NCI-H82 treated with DMSO at 0.1 percent for 48 hours (cell line): ENCODE results near the gene VTN.

ENCODE experiments used
- DNase-seq: peaks from one replicate; lab custom pipeline; 2025; ENCODE audit not compliant: unreplicated experiment; lab: John Stamatoyannopoulos, UW

Gene VTN

DNA sequence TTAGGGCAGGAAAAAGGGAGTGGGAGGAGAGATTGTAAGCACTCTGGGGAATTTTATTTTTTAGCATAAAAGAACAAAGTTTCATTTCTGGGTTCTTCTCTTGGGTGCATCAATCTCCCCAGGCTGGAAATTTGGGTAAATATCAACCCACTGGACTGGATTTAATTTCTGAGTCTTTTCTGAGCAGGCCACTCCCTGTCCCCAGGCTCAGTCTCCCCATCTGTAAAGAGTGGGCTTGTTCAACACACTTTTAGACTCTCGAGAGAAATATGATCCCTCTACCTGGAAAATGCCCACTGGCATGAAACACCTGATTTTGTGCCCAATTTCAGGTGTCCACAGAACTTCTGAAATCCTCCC lies 617 bp upstream of the VTN start:
- DNase-seq, result no peak

DNA sequence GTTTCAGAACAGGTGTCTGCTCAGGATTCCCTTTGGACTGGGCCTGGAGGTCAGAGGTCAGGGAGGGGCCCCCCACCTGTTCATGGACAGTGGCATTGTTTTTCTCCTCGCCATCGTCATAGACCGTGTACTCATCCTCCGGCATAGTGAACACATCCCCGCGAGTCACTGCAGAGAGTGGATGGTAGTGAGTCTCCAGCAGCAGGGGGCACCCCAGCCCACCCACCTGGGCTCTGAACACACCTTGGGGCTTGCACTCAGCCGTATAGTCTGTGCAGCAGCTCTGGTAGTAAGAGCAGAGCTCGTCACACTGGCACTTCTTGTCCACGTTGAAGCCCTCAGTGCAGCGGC lies 448 bp downstream of the VTN start:
- no peak for DNase-seq

- no peak for DNase-seq
Observed at GRCh38 chr17:28368915-28369683, 1.0 kb downstream of the VTN start.

GRCh38 chr17:28368306-28368831 lies 1.7 kb downstream of the VTN start:
- no peak for DNase-seq

- no peak for DNase-seq
Observed at GRCh38 chr17:28367641-28368305, 2.3 kb downstream of the VTN start.

GRCh38 chr17:28366605-28367004 lies 3.5 kb downstream of the VTN start:
- no peak for DNase-seq

DNA sequence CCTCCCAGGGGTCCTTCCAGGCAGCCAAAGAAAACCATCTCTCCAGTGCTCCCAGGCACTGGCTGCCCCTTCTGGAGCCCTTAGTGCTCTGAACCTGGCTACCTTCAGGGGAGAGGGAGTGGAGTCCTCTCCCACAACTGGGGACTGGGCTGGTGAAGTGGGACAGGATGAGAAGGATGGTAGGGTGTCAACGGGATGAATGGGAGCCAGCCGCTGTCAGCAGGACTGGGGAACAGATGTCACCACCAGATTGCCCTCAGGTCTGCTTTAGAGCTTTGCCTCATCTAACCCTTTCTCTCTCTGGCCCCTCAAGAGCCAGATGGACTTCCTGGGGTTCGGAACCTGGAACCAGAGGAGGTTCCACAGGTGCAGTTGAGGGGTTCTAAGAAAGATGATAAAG lies 4.6 kb downstream of the VTN start:
- no peak for DNase-seq

DNA sequence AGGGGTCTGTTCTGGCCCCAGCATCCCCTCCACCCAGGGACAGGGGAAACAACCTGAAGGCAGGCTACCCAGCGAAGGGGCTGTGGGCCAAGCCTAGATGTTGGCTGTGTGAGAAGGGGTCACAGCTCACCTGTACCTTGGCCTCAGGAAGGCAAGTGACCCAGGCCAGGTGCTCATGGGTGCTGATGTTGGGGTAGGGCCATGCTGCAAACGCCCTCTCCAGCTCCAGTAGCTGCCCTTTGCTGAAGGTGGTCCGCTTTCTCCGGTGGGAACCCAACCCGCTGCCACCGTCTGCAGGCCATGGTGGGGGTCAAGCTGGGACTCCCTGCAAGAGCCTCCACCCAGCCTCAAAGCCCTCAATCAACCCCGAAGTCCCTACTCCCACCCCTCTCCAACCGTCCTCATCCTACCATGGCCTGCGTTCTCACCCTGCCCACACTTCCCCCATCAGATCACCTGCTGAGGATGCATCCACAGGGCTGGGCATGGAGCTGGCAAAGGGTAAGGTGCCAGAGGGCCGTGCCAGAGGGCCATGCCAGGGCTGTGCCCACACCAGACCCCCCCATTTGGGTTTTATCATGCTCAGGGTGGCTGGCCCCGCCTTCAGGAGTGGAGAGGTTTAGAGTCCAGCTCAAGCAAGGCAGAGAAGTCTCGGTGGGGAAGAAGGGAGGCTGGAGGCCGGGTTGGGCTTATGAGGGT lies 5.3 kb downstream of the VTN start, which contains the start of gene SEBOX:
Gene SEBOX, minus strand, starts transcription at position 535 of the 699 bp plus-strand sequence. Its CDS starts 48 bp downstream, at position 487.
- no peak for DNase-seq

DNA sequence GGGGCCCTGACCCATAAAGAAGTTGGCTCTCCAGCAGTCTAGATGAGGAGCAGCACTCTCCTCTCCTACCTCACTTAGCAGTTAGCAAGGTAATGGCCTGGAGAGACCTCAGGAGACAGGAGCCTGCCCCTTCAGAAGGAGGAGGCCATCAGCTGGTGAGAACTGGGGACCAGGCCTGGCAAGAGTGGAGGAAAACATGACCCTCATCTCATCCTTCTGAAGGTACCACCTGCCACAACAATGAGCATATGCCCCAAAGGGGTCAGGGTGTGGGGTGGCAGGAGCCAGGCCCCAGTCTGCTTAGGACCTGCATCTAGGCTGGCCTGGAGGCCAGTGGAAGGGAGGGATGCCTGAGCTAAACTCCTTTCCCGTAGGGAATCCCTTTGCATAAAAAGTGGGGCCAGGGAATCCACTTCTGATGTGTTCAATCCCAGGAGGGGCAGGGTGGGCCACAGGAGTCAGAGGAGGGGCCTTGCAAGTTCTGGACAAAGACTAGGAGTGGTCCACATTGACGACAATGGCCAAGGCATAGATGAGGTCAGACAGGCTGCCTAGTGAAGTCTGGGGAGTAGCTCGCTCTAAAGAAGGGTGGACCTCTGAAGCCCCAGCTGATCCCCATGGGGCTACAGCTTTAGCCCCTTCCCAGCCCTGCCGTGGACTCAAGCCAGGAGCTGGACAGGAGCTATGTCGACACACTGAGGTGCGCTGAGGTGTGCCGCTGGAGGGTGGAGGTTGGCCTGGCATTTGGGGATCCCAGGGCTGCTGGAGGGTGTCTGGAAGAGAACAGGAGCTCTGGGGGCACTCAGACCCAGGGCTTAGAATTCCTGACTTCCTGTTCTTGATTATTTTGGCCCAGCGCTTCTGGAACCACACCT lies 6.1 kb downstream of the VTN start:
- no peak for DNase-seq

DNA sequence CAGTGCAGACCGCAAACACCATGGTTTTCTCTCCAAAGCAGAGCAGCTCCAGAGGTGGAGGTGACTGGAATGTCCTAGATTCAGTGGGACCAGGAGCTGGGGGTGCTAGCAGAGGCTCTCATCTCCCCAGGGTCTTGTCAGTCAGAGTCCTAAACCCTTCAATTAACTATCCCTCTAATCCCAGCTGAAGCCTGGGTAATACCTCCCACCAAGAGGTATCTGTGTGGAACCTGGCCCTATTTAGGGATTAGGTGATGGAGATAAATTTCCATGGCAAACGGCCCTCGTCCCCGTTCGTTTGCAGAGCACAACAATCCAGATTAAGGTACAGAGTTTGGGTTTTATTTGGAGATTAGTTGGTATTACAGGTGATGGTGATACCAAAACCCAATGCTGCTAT lies 6.9 kb downstream of the VTN start:
- DNase-seq, result peak; percentile 39

GRCh38 chr17:28357901-28358197 lies 12.3 kb downstream of the VTN start:
- DNase-seq, result no peak

GRCh38 chr17:28357061-28357900 lies 12.8 kb downstream of the VTN start, which contains the start of gene POLDIP2:
Gene POLDIP2 (minus strand): TSS chr17:28357527. CDS start chr17:28357448, 79 bp downstream.
- DNase-seq, result peak; percentile 89

DNA sequence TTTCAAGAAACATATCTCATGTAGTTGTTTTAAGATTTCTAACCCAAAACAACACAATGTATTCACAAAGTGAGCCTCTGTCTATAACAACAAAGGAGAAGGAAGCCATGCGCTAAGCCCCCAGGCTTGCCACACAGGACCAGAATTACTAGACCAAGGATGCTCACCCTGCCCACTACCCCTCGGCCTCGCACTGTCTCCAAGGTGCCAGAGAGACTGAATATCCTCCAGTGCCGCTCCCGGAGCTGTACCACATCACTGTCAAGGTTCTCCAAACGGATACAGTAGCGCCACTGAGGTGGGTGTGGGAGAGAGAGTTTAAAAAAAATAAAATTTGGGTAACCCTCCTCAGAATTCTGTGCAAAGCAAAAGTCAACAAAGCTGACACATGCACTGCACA lies 19.8 kb downstream of the VTN start:
- no peak for DNase-seq

GRCh38 chr17:28348979-28349378 lies 21.1 kb downstream of the VTN start:
- no peak for DNase-seq

DNA sequence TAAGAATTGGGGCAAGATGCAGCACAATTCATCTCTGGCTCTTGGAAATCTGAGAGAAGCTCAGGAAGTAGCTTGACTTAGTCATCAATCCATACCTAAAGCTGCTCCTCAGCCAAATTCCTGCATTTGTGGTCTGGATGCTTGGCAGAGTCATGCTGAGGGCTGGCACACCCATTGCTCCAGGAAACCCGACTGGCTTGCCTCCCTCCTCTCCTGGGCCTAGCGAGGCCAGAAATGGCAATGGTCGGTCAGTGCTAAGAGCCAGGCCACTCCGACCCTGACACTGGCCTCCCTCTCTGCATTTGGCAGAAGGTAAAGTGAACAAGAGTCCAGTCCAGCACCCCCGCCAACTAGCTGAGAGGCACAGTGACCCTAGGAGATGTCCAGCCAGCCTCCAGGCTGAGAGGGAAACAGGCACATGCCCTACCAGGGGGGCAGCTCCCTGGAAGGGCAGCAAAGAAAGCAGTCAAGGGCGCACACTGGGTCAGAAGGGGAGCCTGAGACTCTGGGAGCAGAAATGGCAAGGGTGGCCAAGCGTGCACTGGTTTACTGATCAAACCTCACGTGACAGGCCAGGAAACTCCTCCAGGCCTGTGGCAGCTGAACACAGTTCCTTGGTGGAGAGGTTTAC lies 22.7 kb downstream of the VTN start:
- no peak for DNase-seq

DNA sequence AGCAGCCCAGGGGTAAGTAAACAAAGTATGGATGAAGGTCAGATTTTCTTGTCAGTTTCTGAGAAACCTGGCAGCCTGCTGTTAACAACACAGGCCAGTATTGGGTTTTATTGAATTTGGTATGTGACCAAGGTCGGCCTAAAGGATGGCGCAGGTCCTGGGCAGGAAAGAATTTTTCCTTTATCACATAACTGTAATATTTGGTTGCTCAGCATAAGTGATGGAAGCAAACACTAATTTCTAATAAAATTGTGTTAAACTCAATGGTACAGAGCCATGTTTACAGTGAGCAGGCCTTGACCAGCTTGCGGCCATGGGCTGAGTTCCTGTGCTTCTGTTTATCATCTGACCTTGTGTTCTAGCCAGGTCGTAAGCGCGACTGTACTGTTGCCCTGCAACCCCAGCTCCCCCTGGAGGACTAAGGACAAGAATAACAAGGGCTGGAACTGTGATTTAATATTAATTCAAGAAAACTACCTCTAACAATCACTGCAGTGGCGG lies 23.3 kb downstream of the VTN start:
- DNase-seq, result no peak

DNA sequence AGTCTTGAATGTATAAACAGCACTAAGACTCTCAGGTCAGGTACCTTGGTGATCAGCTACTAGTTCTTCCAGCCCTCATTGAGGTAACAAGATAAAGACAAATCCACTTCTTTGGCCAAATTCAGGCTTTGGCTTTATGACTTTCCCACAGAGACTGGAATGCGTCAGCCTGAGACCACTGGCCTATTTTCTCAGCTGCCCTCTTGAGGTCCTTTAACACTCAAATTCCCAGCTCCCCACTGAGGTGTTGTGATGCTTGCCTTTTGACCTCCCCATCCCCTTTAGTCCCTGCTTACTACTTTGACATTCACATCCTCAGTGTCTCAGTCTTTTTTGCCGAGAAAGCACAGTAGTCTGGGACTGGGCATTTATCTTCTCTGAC lies 23.9 kb downstream of the VTN start:
- no peak for DNase-seq

GRCh38 chr17:28345419-28346198 lies 24.5 kb downstream of the VTN start:
- DNase-seq, result no peak

- no peak for DNase-seq
Observed at GRCh38 chr17:28344435-28344901, 25.6 kb downstream of the VTN start.
